Hepatocyte (in vitro differentiated cells): Measurements from ENCODE around the gene DGKI.

Experiments
- EZH2 ChIP-seq: fragments of 200-600 bp; sonication (generic); IDR thresholded peaks from 2 replicates; pipeline ENCODE4 v1.6.1; 2016; ENCODE audit warnings: antibody characterized with exemption, mild to moderate bottlenecking, borderline replicate concordance
- EZH2phosphoT487 ChIP-seq: fragments of 200-600 bp; sonication (generic); IDR thresholded peaks from one replicate; pipeline ENCODE4 v1.6.1; 2018; ENCODE audit warnings: antibody characterized with exemption, mild to moderate bottlenecking, low read depth, moderate library complexity; ENCODE audit not compliant: unreplicated experiment, severe bottlenecking
- TF ChIP-seq, protein P1 (sequence below): fragments of 200-600 bp; sonication (generic); IDR thresholded peaks from 2 replicates; pipeline ENCODE4 v1.5.1; 2016; ENCODE audit warnings: antibody characterized with exemption, mild to moderate bottlenecking; ENCODE audit not compliant: poor library complexity

DNA sequence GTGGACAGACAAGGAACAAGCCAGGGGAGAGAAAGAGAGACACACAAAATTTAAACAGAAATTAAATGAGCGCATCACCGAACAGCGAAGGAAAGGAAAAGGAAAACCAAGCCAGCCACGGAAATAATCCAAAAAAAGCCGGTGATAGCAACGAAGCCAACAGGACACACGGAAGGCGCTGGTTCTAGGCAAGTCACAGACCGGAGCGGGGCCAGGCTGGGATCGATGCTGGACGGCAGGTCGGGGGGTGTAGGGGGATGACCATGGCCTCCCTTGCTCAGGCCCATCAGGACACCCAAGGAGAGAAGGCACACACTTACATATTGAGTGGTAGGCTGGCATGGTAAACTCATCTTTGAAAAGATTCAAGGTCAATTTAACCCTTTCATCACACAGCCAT, 300.8 kb downstream of the DGKI start:
- TF ChIP-seq, protein P1, sequence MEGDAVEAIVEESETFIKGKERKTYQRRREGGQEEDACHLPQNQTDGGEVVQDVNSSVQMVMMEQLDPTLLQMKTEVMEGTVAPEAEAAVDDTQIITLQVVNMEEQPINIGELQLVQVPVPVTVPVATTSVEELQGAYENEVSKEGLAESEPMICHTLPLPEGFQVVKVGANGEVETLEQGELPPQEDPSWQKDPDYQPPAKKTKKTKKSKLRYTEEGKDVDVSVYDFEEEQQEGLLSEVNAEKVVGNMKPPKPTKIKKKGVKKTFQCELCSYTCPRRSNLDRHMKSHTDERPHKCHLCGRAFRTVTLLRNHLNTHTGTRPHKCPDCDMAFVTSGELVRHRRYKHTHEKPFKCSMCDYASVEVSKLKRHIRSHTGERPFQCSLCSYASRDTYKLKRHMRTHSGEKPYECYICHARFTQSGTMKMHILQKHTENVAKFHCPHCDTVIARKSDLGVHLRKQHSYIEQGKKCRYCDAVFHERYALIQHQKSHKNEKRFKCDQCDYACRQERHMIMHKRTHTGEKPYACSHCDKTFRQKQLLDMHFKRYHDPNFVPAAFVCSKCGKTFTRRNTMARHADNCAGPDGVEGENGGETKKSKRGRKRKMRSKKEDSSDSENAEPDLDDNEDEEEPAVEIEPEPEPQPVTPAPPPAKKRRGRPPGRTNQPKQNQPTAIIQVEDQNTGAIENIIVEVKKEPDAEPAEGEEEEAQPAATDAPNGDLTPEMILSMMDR, result no peak
- TF ChIP-seq EZH2 (no peak), EZH2phosphoT487 (no peak)
